HepG2 (cell line): Measurements from ENCODE around the gene TCF23. TPM values are rescaled to one million over a fixed set of nuclear protein-coding genes. Genes with fewer than 3 reads are reported as not detected.
A peak's percentile ranks its signal among the peaks of the same experiment; 100 is the strongest.

Experiments
- ATF3 ChIP-seq: sonication (generic); formaldehyde crosslinking; IDR thresholded peaks from 2 replicates; pipeline ENCODE4 v1.4.0; 2020; ENCODE audit warnings: missing genetic modification reagents
- FOXM1 ChIP-seq: sonication (generic); formaldehyde crosslinking; IDR thresholded peaks from 2 replicates; pipeline ENCODE4 v1.5.0; 2020; ENCODE audit warnings: missing genetic modification reagents
- JARID2 ChIP-seq: sonication (generic); formaldehyde crosslinking; IDR thresholded peaks from 2 replicates; pipeline ENCODE4 v1.8.1; 2023; ENCODE audit warnings: missing genetic modification reagents, inconsistent platforms; ENCODE audit not compliant: insufficient replicate concordance
- KDM2A ChIP-seq: sonication (generic); formaldehyde crosslinking; IDR thresholded peaks from 2 replicates; pipeline ENCODE4 v1.4.0; 2020; ENCODE audit warnings: low read depth, missing genetic modification reagents, borderline replicate concordance
- KLF11 ChIP-seq: IDR thresholded peaks from 2 replicates; pipeline ENCODE4 v1.6.1; 2016; ENCODE audit warnings: missing compliant biosample characterization
- KLF6 ChIP-seq: IDR thresholded peaks from 2 replicates; pipeline ENCODE4 v1.8.0; 2016; ENCODE audit warnings: missing biosample characterization, missing genetic modification reagents
- MTA3 ChIP-seq: sonication (generic); formaldehyde crosslinking; IDR thresholded peaks from 2 replicates; pipeline ENCODE4 v1.4.0; 2020; ENCODE audit warnings: missing genetic modification reagents
- MYPOP ChIP-seq: sonication (generic); formaldehyde crosslinking; IDR thresholded peaks from 2 replicates; pipeline ENCODE4 v1.8.1; 2023; ENCODE audit warnings: mild to moderate bottlenecking, moderate library complexity, missing genetic modification reagents
- NR2C2 ChIP-seq: sonication (generic); formaldehyde crosslinking; IDR thresholded peaks from 2 replicates; pipeline ENCODE4 v1.4.0; 2020; ENCODE audit warnings: missing genetic modification reagents, mild to moderate bottlenecking, moderate library complexity, borderline replicate concordance
- NR3C1 ChIP-seq: sonication (generic); formaldehyde crosslinking; IDR thresholded peaks from 2 replicates; pipeline ENCODE4 v1.4.0; 2020; ENCODE audit warnings: missing genetic modification reagents
- POLR2A ChIP-seq, 2 experiments: IDR thresholded peaks; 2 replicates each; pipeline ENCODE4 v1.6.1; 2011; ENCODE audit warnings: low read depth in 2 of 2, low read length in 2 of 2, mild to moderate bottlenecking in 1 of 2, moderate library complexity in 1 of 2; ENCODE audit not compliant: insufficient read depth in 1 of 2
- POLR2AphosphoS5 ChIP-seq: IDR thresholded peaks from 2 replicates; pipeline ENCODE4 v1.6.1; 2012; ENCODE audit warnings: low read depth, low read length
- PRDM10 ChIP-seq: sonication (generic); formaldehyde crosslinking; IDR thresholded peaks from 2 replicates; pipeline ENCODE4 v1.4.0; 2020; ENCODE audit warnings: low read depth, missing genetic modification reagents
- TBP ChIP-seq: sonication (generic); formaldehyde crosslinking; IDR thresholded peaks from 2 replicates; pipeline ENCODE4 v1.5.0; 2020; ENCODE audit warnings: missing genetic modification reagents
- TSC22D2 ChIP-seq: sonication (generic); formaldehyde crosslinking; IDR thresholded peaks from 2 replicates; pipeline ENCODE4 v1.5.1; 2020; ENCODE audit warnings: missing genetic modification reagents, mild to moderate bottlenecking, borderline replicate concordance
- ZBTB42 ChIP-seq: sonication (generic); formaldehyde crosslinking; IDR thresholded peaks from 2 replicates; pipeline ENCODE4 v1.5.0; 2020; ENCODE audit warnings: mild to moderate bottlenecking, missing genetic modification reagents
- ZFY ChIP-seq: sonication (generic); formaldehyde crosslinking; IDR thresholded peaks from 2 replicates; pipeline ENCODE4 v1.4.0; 2020; ENCODE audit warnings: missing genetic modification reagents
- ZNF138 ChIP-seq: sonication (generic); formaldehyde crosslinking; IDR thresholded peaks from 2 replicates; pipeline ENCODE4 v1.5.0; 2020; ENCODE audit warnings: mild to moderate bottlenecking, low read depth, missing genetic modification reagents
- ZNF441 ChIP-seq: sonication (generic); formaldehyde crosslinking; IDR thresholded peaks from 2 replicates; pipeline ENCODE4 v1.7.0; 2021; ENCODE audit warnings: missing genetic modification reagents, borderline replicate concordance
- ZNF577 ChIP-seq: sonication (generic); formaldehyde crosslinking; IDR thresholded peaks from 2 replicates; pipeline ENCODE4 v1.4.0; 2020; ENCODE audit warnings: mild to moderate bottlenecking, low read depth, missing genetic modification reagents, borderline replicate concordance
- ZNF616 ChIP-seq: sonication (generic); formaldehyde crosslinking; IDR thresholded peaks from 2 replicates; pipeline ENCODE4 v1.5.0; 2020; ENCODE audit warnings: low read depth, mild to moderate bottlenecking, missing genetic modification reagents
- ZNF619 ChIP-seq: sonication (generic); formaldehyde crosslinking; IDR thresholded peaks from 2 replicates; pipeline ENCODE4 v1.4.0; 2020; ENCODE audit warnings: mild to moderate bottlenecking, missing genetic modification reagents
- ZNF83 ChIP-seq: sonication (generic); formaldehyde crosslinking; IDR thresholded peaks from 2 replicates; pipeline ENCODE4 v1.4.0; 2020; ENCODE audit warnings: missing genetic modification reagents, mild to moderate bottlenecking, borderline replicate concordance
- ZSCAN21 ChIP-seq: sonication (generic); formaldehyde crosslinking; IDR thresholded peaks from 2 replicates; pipeline ENCODE4 v1.8.0; 2022; ENCODE audit warnings: mild to moderate bottlenecking, missing genetic modification reagents, moderate library complexity, borderline replicate concordance
- ZSCAN31 ChIP-seq: sonication (generic); formaldehyde crosslinking; IDR thresholded peaks from 2 replicates; pipeline ENCODE4 v1.5.0; 2020; ENCODE audit warnings: low read depth, mild to moderate bottlenecking, missing genetic modification reagents
- polyA plus RNA-seq, 8 experiments: library from polyadenylated mRNA; depleted of rRNA in 3 of 8; stranded (reverse) in 7 of 8; unstranded in 1 of 8; fragments of >200 nt; fragmentation: Illumina TruSeq in 4 of 8; extraction: Trizol in 4 of 8; gene quantifications; 2 replicates each; pipeline versions ENCODE4 v1.2.1 to v1.2.3, GENCODE V29; 2011 to 2016; ENCODE audit warnings: low read depth in 4 of 8, missing spikeins in 1 of 8, mixed read lengths in 1 of 8; ENCODE audit not compliant: insufficient read depth in 1 of 8
- total RNA-seq, 5 experiments: library from RNA; depleted of rRNA; stranded (reverse); fragments of >200 nt; fragmentation: Illumina TruSeq; extraction: Trizol; gene quantifications; 2 replicates each; pipeline ENCODE4 v1.2.3, GENCODE V29; 2016; ENCODE audit warnings: low read depth in 1 of 5
- TF ChIP-seq, protein P1 (sequence below): sonication (generic); formaldehyde crosslinking; IDR thresholded peaks from 2 replicates; pipeline ENCODE4 v1.4.0; 2020; ENCODE audit warnings: mild to moderate bottlenecking, missing genetic modification reagents
- TF ChIP-seq, protein P2 (sequence below): IDR thresholded peaks from 2 replicates; pipeline ENCODE4 v1.6.1; 2016; ENCODE audit warnings: missing genetic modification reagents, missing compliant biosample characterization

Gene TCF23
- total and polyA plus RNA-seq, 2 of the 13 experiments (the other 11 are each of a cell fraction or from before 2014, with no cell fraction given) = 0.02 to 1.4 TPM

- TF ChIP-seq POLR2A (IDR thresholded peaks at IDR 0.05; ENCODE audit: insufficient read depth in 1 of 2, low read depth in 2 of 2, low read length in 2 of 2) = no peak
- TF ChIP-seq ZSCAN31 (CRISPR knock-in tag) = no peak
- TF ChIP-seq NR2C2 (CRISPR knock-in tag) = peak; percentile 78
- TF ChIP-seq, protein P1, sequence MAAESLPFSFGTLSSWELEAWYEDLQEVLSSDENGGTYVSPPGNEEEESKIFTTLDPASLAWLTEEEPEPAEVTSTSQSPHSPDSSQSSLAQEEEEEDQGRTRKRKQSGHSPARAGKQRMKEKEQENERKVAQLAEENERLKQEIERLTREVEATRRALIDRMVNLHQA = no peak
- TF ChIP-seq TBP (CRISPR knock-in tag) = no peak
- TF ChIP-seq ZSCAN21 = peak; percentile 63; the same call in 1 of the 2 replicates
- TF ChIP-seq ZNF577 = no peak
- TF ChIP-seq ZNF616 (CRISPR knock-in tag) = no peak
- TF ChIP-seq, protein P2, sequence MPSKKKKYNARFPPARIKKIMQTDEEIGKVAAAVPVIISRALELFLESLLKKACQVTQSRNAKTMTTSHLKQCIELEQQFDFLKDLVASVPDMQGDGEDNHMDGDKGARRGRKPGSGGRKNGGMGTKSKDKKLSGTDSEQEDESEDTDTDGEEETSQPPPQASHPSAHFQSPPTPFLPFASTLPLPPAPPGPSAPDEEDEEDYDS (CRISPR knock-in tag) = peak; percentile 89
- peak; percentile 47; the same call in 1 of the 2 replicates for TF ChIP-seq ZFY (CRISPR knock-in tag)
- 0 out of 2 replicates have a peak, but pooled peaks have one; percentile 34 for TF ChIP-seq ZBTB42 (CRISPR knock-in tag)
- no peak for TF ChIP-seq POLR2AphosphoS5
- TF ChIP-seq MTA3 (CRISPR knock-in tag) = no peak
- peak; percentile 64; the same call in 1 of the 2 replicates for TF ChIP-seq ZNF441 (CRISPR knock-in tag)
- peak; percentile 65 for TF ChIP-seq PRDM10 (CRISPR knock-in tag)
- no peak for TF ChIP-seq ZNF619 (CRISPR knock-in tag)
- TF ChIP-seq MYPOP (CRISPR knock-in tag) = peak; percentile 53; the same call in 1 of the 2 replicates
- peak; percentile 92; the same call in 1 of the 2 replicates for TF ChIP-seq KLF11 (CRISPR knock-in tag)
- peak; percentile 71; the same call in 1 of the 2 replicates for TF ChIP-seq KDM2A (CRISPR knock-in tag)
- TF ChIP-seq ZNF138 (CRISPR knock-in tag) = no peak
- TF ChIP-seq JARID2 (CRISPR knock-in tag) = no peak
- no peak for TF ChIP-seq NR3C1 (CRISPR knock-in tag)
- no peak for TF ChIP-seq FOXM1
- TF ChIP-seq ATF3 (CRISPR knock-in tag) = peak; percentile 76
- peak; percentile 58; the same call in 1 of the 2 replicates for TF ChIP-seq TSC22D2 (CRISPR knock-in tag)
- TF ChIP-seq ZNF83 (CRISPR knock-in tag) = no peak
- peak; percentile 98 for TF ChIP-seq KLF6 (CRISPR knock-in tag)
These were observed 22.6 kb downstream of the TCF23 start (continued) for GRCh38 chr2:27171351-27171848.
